ENCODE measurements around the gene IRAK1. TPM values are rescaled to one million over a fixed set of nuclear protein-coding genes. Genes with fewer than 3 reads are reported as not detected.

The IRAK1 gene
- total and polyA plus RNA-seq, 8 donors = 52.2 to 172 (median 65.4) TPM

DNA sequence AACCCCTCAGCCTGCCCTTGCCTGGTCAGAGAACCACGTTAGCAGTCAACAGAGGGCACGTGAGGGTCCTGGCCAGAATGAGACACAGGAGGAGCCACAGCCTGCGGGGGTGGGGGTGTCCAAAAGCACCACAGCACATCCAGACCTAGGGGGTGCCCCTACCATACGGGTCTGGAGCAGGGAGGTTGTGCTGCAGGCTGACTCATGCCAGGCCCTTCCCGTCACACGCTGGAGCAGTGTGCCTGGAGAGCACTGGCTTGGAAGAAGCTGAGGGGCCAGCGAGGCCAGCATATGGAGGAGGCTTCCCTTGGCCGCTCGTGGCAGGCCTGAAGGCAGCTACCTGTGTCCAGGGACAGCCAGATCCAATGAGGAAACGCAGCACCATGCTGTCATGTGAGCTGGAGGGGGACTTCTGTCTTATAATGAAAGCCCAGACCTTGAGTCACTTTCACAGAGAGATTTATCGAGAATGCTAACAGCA, 1.5 kb upstream of the IRAK1 start:
- TF ChIP-seq, protein P1, sequence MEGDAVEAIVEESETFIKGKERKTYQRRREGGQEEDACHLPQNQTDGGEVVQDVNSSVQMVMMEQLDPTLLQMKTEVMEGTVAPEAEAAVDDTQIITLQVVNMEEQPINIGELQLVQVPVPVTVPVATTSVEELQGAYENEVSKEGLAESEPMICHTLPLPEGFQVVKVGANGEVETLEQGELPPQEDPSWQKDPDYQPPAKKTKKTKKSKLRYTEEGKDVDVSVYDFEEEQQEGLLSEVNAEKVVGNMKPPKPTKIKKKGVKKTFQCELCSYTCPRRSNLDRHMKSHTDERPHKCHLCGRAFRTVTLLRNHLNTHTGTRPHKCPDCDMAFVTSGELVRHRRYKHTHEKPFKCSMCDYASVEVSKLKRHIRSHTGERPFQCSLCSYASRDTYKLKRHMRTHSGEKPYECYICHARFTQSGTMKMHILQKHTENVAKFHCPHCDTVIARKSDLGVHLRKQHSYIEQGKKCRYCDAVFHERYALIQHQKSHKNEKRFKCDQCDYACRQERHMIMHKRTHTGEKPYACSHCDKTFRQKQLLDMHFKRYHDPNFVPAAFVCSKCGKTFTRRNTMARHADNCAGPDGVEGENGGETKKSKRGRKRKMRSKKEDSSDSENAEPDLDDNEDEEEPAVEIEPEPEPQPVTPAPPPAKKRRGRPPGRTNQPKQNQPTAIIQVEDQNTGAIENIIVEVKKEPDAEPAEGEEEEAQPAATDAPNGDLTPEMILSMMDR (IDR thresholded peaks at IDR 0.05) = no peak
- DNase-seq (no peak), ATAC-seq (peak; percentile 4)
- Histone ChIP-seq H3K36me3 (peaks cover 0 to 20% of the 10 kb centered on the region in 2 donors), H3K27me3 (no peaks in the 10 kb centered on the region), H3K27ac (peak overlapping the region; percentile 13 to 92), H3K4me3 (no peak overlapping the region), H3K9me3 (no peaks in the 10 kb centered on the region), H3K4me1 (peaks cover 0 to 19% of the 10 kb centered on the region in 2 donors)
- intact Hi-C loops (cut with DNase I) = no loop called here

DNA sequence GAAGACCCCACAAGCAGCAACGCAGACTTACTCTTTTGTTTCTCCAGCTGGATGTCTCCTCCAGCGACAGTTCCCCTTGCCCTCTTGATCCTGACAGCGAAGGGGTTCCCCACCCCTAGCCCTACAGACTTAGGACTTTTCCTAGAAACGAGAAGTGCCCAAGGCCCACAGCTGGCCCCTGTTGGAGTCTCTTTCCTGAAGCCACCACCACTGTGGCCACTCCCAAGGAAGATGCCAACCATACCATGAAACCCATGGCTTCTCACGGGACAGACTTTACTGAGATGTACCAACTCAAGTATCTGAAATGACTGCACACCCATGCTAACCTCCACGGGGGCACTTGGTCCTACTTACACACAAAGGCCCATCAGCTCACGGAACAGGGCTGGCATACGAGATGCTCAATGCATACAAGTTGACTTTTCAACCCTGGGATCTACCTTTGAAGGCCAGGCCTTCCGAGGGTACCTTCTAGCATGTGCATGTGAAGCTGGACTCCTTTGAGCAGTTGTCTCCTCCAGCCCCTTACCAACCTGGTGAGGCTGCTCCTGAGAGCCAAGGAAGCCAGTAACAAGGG, 924 bp upstream of the IRAK1 start:
- H3K9me3 ChIP-seq = no peaks in the 10 kb centered on the region
- no peaks in the 10 kb centered on the region for H3K27me3 ChIP-seq
- peak overlapping the region; percentile 86 to 92 for H3K27ac ChIP-seq
- peaks cover 0 to 26% of the 10 kb centered on the region in 2 donors for H3K36me3 ChIP-seq
- peak overlapping the region; percentile 36 to 62 for H3K4me3 ChIP-seq
- intact Hi-C loops (cut with DNase I) = no loop called here
- TF ChIP-seq, protein P1 (IDR thresholded peaks at IDR 0.05) = no peak
- H3K4me1 ChIP-seq = peaks cover 0 to 19% of the 10 kb centered on the region in 2 donors
- ATAC-seq = peak; percentile 13
- no peak for DNase-seq

DNA sequence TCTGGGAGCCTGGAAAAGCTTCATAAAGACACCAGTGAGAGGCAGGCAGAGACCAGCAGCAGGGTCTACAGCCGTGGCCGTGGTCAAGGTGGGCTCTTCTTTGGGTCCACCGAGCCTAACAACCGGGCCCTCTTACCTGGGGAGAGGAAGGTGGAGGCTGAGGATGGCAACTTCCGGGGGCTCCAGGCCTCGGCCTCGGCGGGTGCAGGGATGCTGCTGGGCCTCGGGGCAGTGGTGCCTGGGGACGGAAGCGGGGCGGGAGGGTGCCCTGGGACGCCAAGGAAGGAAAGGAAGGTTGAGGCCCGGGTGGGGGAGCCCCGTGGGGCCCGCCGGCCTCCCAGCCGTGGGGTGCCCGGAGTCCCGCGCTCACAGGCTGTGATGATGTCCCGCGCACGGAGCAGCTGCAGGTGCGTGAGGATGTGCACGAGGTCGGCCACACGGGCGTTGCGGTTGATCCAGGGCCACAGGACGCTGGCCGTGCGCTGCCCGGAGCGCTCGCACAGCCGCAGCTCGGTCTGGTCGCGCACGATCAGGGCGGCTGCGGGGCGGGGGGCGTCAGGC, 561 bp downstream of the IRAK1 start:
- Histone ChIP-seq H3K4me1 (peaks cover 0 to 19% of the 10 kb centered on the region in 2 donors), H3K27me3 (no peaks in the 10 kb centered on the region), H3K9me3 (no peaks in the 10 kb centered on the region), H3K36me3 (peaks cover 0 to 40% of the 10 kb centered on the region in 2 donors), H3K4me3 (peak overlapping the region; percentile 36 to 62), H3K27ac (peak overlapping the region; percentile 65 to 87)
- ATAC-seq (no peak), DNase-seq (no peak)
- intact Hi-C loops (cut with DNase I) = no loop called here
- TF ChIP-seq, protein P1 (IDR thresholded peaks at IDR 0.05) = no peak

DNA sequence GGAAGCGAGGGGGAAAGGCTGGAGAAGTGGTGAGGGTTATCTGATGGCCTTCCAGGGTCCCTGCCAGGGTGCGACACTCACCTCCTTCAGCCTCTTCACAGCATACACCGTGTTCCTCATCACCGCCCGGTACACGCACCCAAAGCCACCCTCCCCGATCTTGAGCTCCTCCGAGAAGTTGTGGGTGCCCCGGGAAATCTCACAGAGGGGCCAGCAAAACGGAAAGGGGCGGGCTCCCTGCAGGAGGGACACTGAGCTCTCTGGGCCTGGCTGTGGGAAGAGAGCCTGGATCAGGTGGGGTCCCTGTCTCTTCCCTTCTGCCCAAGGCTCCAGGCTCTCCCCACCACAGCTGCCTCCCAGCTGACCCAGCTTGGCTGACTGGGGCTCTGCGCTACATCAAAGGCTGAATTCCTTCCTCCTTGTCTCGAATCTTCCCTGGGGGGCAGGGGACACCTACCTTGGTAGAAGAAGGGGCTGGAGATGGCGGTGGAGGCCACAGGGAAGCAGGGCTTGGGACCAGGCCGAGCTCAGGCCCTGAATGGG, 1.1 kb downstream of the IRAK1 start:
- no peaks in the 10 kb centered on the region for H3K9me3 ChIP-seq
- peak overlapping the region; percentile 36 to 62 for H3K4me3 ChIP-seq
- TF ChIP-seq, protein P1 (IDR thresholded peaks at IDR 0.05) = no peak
- ATAC-seq (no peak), DNase-seq (no peak)
- peak overlapping the region in 1 of 2 donors; percentile 87 for H3K27ac ChIP-seq
- peaks cover 0 to 23% of the 10 kb centered on the region in 2 donors for H3K4me1 ChIP-seq
- no peaks in the 10 kb centered on the region for H3K27me3 ChIP-seq
- H3K36me3 ChIP-seq = peaks cover 0 to 45% of the 10 kb centered on the region in 2 donors
- intact Hi-C loops (cut with DNase I) = no loop called here

DNA sequence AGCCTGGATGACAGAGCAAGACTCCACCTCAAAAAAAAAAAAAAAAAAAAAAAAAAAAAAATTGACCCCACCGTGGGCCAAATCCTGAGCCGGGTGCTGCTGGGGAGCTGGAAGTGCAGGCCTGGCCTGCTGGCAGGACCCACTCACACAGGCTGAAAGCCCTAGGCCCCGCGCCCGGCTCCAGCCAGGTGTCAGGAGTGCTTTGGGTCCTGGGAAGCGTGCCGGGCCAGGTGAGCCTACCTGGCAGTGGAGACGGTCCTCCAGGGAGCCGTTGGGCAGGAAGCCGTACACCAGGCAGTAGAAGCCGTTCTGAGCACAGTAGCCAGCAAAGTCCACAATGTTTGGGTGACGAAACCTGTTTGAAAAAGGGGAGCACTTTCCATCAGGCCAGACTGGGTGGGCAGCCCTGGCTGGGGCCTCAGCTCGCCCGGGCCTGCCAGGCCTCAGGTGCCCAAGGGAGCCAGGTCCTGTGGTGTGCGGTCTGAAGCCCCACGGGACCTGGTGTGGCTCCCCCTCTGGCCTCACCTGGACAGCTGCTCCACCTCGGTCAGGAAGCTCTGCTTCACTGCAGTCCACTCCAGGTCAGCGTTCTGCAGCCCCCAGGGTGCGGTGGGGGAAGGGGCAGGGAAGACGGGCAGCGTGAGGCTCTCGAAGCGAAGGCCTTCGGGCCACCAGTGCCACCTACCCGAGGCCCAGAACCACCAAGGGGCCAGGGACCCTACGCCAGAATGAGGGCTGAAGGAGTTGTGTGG, 1.8 kb downstream of the IRAK1 start:
- no peak overlapping the region for H3K27ac ChIP-seq
- intact Hi-C loops (cut with DNase I) = no loop called here
- H3K4me1 ChIP-seq = peaks cover 0 to 28% of the 10 kb centered on the region in 2 donors
- DNase-seq (no peak), ATAC-seq (no peak)
- no peaks in the 10 kb centered on the region for H3K27me3 ChIP-seq
- H3K36me3 ChIP-seq = peaks cover 0 to 50% of the 10 kb centered on the region in 2 donors
- H3K4me3 ChIP-seq = peak overlapping the region in 1 of 2 donors; percentile 62
- TF ChIP-seq, protein P1 (IDR thresholded peaks at IDR 0.05) = no peak
- H3K9me3 ChIP-seq = no peaks in the 10 kb centered on the region
